Measurements from ENCODE around the gene FER. TPM values are rescaled to one million over a fixed set of nuclear protein-coding genes. Genes with fewer than 3 reads are reported as not detected.

Gene FER
- total RNA-seq, 1 experiment from 2014 or later: 18.0 TPM

DNA sequence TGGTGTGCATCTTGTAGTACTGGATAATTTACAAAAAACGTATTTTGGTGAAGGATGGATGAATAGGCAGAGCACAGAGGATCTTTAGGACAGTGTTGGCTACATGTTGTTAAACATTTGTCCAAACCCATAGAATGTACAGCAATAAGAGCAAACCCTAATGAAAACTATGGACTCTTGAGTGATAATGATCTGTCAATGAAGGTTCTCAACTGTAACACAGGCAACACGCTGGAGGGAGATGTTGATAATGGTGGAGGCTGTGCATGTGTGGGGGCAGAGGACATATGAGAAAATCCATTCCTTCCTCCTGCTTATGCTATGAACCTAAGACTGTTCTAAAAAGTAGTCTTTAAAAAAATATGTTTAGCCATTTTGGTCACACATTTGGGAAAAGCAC lies 194.0 kb downstream of the FER start:
- Histone ChIP-seq H3K79me1 (ENCODE audit: insufficient read depth, low read depth, low read length, poor library complexity, severe bottlenecking) (no peaks in the 10 kb centered on the region), H2BK5ac (ENCODE audit: insufficient read length, low read length) (no peak overlapping the region), H3K4me2 (ENCODE audit: insufficient read depth, insufficient read length, low read length) (no peak overlapping the region), H4K5ac (ENCODE audit: insufficient read length, low read depth, low read length) (no peak overlapping the region), H3K18ac (ENCODE audit: insufficient read length, low read depth, low read length) (no peak overlapping the region), H4K20me1 (ENCODE audit: control insufficient read depth, insufficient read depth, insufficient read length) (no peaks in the 10 kb centered on the region), H3T11ph (ENCODE audit: low read length) (no peak overlapping the region), H3K27ac (ENCODE audit: insufficient read length, low read depth, low read length) (no peak overlapping the region), H2BK120ac (ENCODE audit: low read depth, low read length, poor library complexity, severe bottlenecking) (no peak overlapping the region), H3K9ac (ENCODE audit: extremely low read depth, insufficient read length, low read length) (no peak overlapping the region), H3K4ac (ENCODE audit: low read depth, low read length) (no peak overlapping the region), H3K79me2 (ENCODE audit: insufficient read depth, low read length) (no peaks in the 10 kb centered on the region), H3K14ac (ENCODE audit: insufficient read depth, low read length) (no peak overlapping the region), H3K23me2 (ENCODE audit: insufficient read length, low read depth, low read length, poor library complexity, severe bottlenecking) (no peaks in the 10 kb centered on the region), H2BK20ac (ENCODE audit: low read depth, low read length, poor library complexity, severe bottlenecking) (no peak overlapping the region), H4K8ac (replicated peaks; ENCODE audit: insufficient read length, low read depth, low read length) (no peak overlapping the region), H3K4me1 (ENCODE audit: insufficient read depth, low read length) (0 out of 2 replicates have a peak, but pooled peaks cover 2% of the 10 kb centered on the region), H4K91ac (ENCODE audit: insufficient read length, low read depth, low read length) (no peak overlapping the region), H3K23ac (ENCODE audit: insufficient read length, low read depth, low read length) (no peak overlapping the region), H2BK15ac (ENCODE audit: low read depth, low read length) (no peak overlapping the region), H3K27me3 (ENCODE audit: insufficient read depth, low read length) (no peaks in the 10 kb centered on the region), H2BK12ac (ENCODE audit: insufficient read length, low read depth, low read length) (no peak overlapping the region), H3K56ac (ENCODE audit: insufficient read length, low read depth, low read length) (no peak overlapping the region), H2AFZ (ENCODE audit: low read length) (no peak overlapping the region), H2AK5ac (ENCODE audit: insufficient read length, low read length) (no peak overlapping the region), H3K9me3 (ENCODE audit: control insufficient read depth, low read depth, low read length) (no peaks in the 10 kb centered on the region)
- H3K4me1 Mint-ChIP-seq: peaks cover 22 to 23% of the 10 kb centered on the region in 2 experiments
- H3K27me3 Mint-ChIP-seq (ENCODE audit: low read depth): no peaks in the 10 kb centered on the region
- H3K36me3 Mint-ChIP-seq (ENCODE audit: insufficient read depth in 1 of 3, low read depth in 3 of 3): no peaks in the 10 kb centered on the region
- DNase-seq: no peak
- WGBS (ENCODE audit: extremely low coverage, insufficient read length, low lambda C conversion rate): no CpG with 5 or more reads among the region's 2 CpGs
- no peaks in the 10 kb centered on the region for H3K9me3 Mint-ChIP-seq
- H3K27ac Mint-ChIP-seq: no peak overlapping the region
- no peak overlapping the region for H3K4me3 Mint-ChIP-seq
- TF ChIP-seq, protein P1, sequence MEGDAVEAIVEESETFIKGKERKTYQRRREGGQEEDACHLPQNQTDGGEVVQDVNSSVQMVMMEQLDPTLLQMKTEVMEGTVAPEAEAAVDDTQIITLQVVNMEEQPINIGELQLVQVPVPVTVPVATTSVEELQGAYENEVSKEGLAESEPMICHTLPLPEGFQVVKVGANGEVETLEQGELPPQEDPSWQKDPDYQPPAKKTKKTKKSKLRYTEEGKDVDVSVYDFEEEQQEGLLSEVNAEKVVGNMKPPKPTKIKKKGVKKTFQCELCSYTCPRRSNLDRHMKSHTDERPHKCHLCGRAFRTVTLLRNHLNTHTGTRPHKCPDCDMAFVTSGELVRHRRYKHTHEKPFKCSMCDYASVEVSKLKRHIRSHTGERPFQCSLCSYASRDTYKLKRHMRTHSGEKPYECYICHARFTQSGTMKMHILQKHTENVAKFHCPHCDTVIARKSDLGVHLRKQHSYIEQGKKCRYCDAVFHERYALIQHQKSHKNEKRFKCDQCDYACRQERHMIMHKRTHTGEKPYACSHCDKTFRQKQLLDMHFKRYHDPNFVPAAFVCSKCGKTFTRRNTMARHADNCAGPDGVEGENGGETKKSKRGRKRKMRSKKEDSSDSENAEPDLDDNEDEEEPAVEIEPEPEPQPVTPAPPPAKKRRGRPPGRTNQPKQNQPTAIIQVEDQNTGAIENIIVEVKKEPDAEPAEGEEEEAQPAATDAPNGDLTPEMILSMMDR (conservative IDR thresholded peaks at IDR 0.05): no peak
